GM23248 (cell line): ENCODE results near the gene TPRN. TPM values are rescaled to one million over a fixed set of nuclear protein-coding genes. Genes with fewer than 3 reads are reported as not detected.
A peak's percentile ranks its signal among the peaks of the same experiment; 100 is the strongest.

ENCODE experiments used
- DNase-seq: peaks from one replicate; pipeline ENCODE4 v3.0.0-alpha.2; 2015
- H2AFZ ChIP-seq: fragments of 200-600 bp; sonication (generic); 2 replicates; pipeline ENCODE4 v1.6.1; 2016; ENCODE audit warnings: antibody characterized with exemption
- H3F3A ChIP-seq: fragments of 200-600 bp; sonication (generic); 2 replicates; pipeline ENCODE4 v1.6.1; 2016; ENCODE audit warnings: mild to moderate bottlenecking, antibody characterized with exemption, mixed run types; ENCODE audit not compliant: insufficient read depth
- H3K27ac ChIP-seq: fragments of 200-600 bp; sonication (generic); 2 replicates; pipeline ENCODE4 v1.5.1; 2016; ENCODE audit warnings: mild to moderate bottlenecking
- H3K27me3 ChIP-seq: fragments of 200-600 bp; sonication (generic); replicated peaks from 2 replicates; pipeline ENCODE4 v1.6.1; 2016; ENCODE audit warnings: mild to moderate bottlenecking; ENCODE audit not compliant: insufficient read depth
- H3K36me3 ChIP-seq: fragments of 200-600 bp; sonication (generic); 2 replicates; pipeline ENCODE4 v1.6.1; 2016; ENCODE audit warnings: low read depth, mild to moderate bottlenecking
- H3K4me1 ChIP-seq: fragments of 200-600 bp; sonication (generic); 2 replicates; pipeline ENCODE4 v1.6.1; 2016; ENCODE audit warnings: mild to moderate bottlenecking; ENCODE audit not compliant: insufficient read depth
- H3K4me2 ChIP-seq: fragments of 200-600 bp; sonication (generic); one replicate; pipeline ENCODE4 v1.6.1; 2016; ENCODE audit warnings: mild to moderate bottlenecking; ENCODE audit not compliant: unreplicated experiment
- H3K4me3 ChIP-seq: fragments of 200-600 bp; sonication (generic); 2 replicates; pipeline ENCODE4 v1.5.1; 2016; ENCODE audit warnings: mild to moderate bottlenecking
- H3K79me2 ChIP-seq: fragments of 200-600 bp; sonication (generic); 2 replicates; pipeline ENCODE4 v1.6.1; 2016; ENCODE audit warnings: mild to moderate bottlenecking; ENCODE audit not compliant: insufficient read depth
- H3K9ac ChIP-seq: fragments of 200-600 bp; sonication (generic); 2 replicates; pipeline ENCODE4 v1.6.1; 2016; ENCODE audit warnings: mild to moderate bottlenecking
- H3K9me2 ChIP-seq: fragments of 200-600 bp; sonication (generic); 2 replicates; pipeline ENCODE4 v1.6.1; 2016; ENCODE audit warnings: mixed run types, mild to moderate bottlenecking, moderate library complexity; ENCODE audit not compliant: insufficient read depth
- H3K9me3 ChIP-seq: fragments of 200-600 bp; sonication (generic); one replicate; pipeline ENCODE4 v1.6.1; 2017; ENCODE audit warnings: low read depth
- H4K20me1 ChIP-seq: fragments of 200-600 bp; sonication (generic); 2 replicates; pipeline ENCODE4 v1.6.0; 2016; ENCODE audit not compliant: insufficient read depth
- EZH2 ChIP-seq: fragments of 200-600 bp; sonication (generic); IDR thresholded peaks from 2 replicates; pipeline ENCODE4 v1.6.1; 2018; ENCODE audit warnings: antibody characterized with exemption, mild to moderate bottlenecking; ENCODE audit not compliant: insufficient read depth, poor library complexity, severe bottlenecking
- EZH2phosphoT487 ChIP-seq: fragments of 200-600 bp; sonication (generic); IDR thresholded peaks from 2 replicates; pipeline ENCODE4 v1.6.1; 2018; ENCODE audit warnings: antibody characterized with exemption, moderate library complexity, mild to moderate bottlenecking, low read depth; ENCODE audit not compliant: insufficient read depth
- WGBS, 2 experiments: methylation state at CpG; one replicate each; pipeline ENCODE4 v1.1.6; 2015 to 2017; ENCODE audit warnings: low lambda C conversion rate in 2 of 2, low coverage in 1 of 2; ENCODE audit errors: missing lambda C conversion rate in 2 of 2; 5-methylcytosine and 5-hydroxymethylcytosine counted together
- in situ Hi-C: fragments of 300-500 bp; cut with MboI; formaldehyde crosslinking; loops from 2 replicates; pipeline ENCODE4 v1.15.0; 2020
- polyA plus RNA-seq: library from polyadenylated mRNA; unstranded; fragments of >200 nt; fragmentation: Nextera tagmentation; extraction: Ambion mirVana; gene quantifications from 2 replicates; pipeline ENCODE4 v1.2.1, GENCODE V29; 2016
- total RNA-seq: library from RNA; depleted of rRNA; stranded (reverse); fragments of >200 nt; shearing (Covaris generic); gene quantifications from 2 replicates; pipeline ENCODE4 v1.2.3, GENCODE V29; 2014

Gene TPRN
- total and polyA plus RNA-seq, 2 experiments from 2014 or later = 1.7 to 7.8 TPM

- in situ Hi-C loops = loop anchor here (10.0 kb wide), 1 partner anchor 94 kb away; no protein-coding TSS in a partner anchor
- peaks cover 13% of the 10 kb centered on the region for H3K4me1 ChIP-seq
- WGBS, 2 experiments = 75 to 85% methylated on average over 12 of the region's 12 CpGs
- H3K27ac ChIP-seq = no peak overlapping the region
- no peaks in the 10 kb centered on the region for H3K9me2 ChIP-seq
- no peak overlapping the region for H3K4me3 ChIP-seq
- H3K27me3 ChIP-seq = no peaks in the 10 kb centered on the region
- TF ChIP-seq EZH2phosphoT487 (no peak), EZH2 (no peak)
- DNase-seq = peak; percentile 53
- H3K79me2 ChIP-seq = no peaks in the 10 kb centered on the region
- H3F3A ChIP-seq = no peaks in the 10 kb centered on the region
- H3K36me3 ChIP-seq = no peaks in the 10 kb centered on the region
- no peak overlapping the region for H3K4me2 ChIP-seq
- no peak overlapping the region for H2AFZ ChIP-seq
- H4K20me1 ChIP-seq = no peaks in the 10 kb centered on the region
- H3K9ac ChIP-seq = no peak overlapping the region
- H3K9me3 ChIP-seq = no peaks in the 10 kb centered on the region
These were observed 18.3 kb upstream of the TPRN start for GRCh38 chr9:137218754-137219271.

DNA sequence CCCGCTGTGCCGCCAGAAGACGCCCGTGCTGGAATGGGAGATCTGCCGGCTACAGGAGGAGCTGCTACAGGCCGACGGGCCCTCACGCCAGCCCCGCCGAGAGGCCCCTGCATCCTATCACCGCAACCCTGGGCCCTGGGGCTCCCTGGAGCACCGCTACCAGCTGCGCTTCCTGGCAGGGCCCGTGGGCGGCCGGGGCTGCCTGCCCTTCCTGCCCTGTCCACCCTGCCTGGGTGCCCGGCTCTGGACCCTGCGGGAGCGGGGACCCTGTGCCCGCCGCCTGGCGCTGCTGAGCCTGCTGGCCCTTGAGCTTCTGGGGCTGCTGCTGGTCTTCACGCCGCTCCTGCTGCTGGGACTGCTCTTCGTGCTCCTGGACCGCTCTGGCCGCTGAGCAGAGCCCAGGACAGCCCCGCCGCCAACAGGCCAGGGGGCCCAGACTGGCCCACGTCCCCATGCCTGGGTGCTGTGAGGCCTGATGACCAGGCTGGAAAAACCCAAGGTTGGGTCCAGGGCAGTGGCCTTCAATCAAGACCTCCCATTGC lies 17.7 kb upstream of the TPRN start:
- Histone ChIP-seq H3K9me2 (no peaks in the 10 kb centered on the region), H3F3A (no peaks in the 10 kb centered on the region), H3K4me2 (no peak overlapping the region), H3K27me3 (no peaks in the 10 kb centered on the region), H3K27ac (no peak overlapping the region), H4K20me1 (no peaks in the 10 kb centered on the region), H3K79me2 (no peaks in the 10 kb centered on the region), H3K9ac (no peak overlapping the region), H3K4me3 (no peak overlapping the region), H3K4me1 (peaks cover 13% of the 10 kb centered on the region), H3K9me3 (no peaks in the 10 kb centered on the region), H3K36me3 (no peaks in the 10 kb centered on the region), H2AFZ (no peak overlapping the region)
- TF ChIP-seq EZH2 = no peak
- TF ChIP-seq EZH2phosphoT487 = no peak
- in situ Hi-C loops = loop anchor here (10.0 kb wide), 1 partner anchor 93 kb away; no protein-coding TSS in a partner anchor
- DNase-seq = no peak
- 85 to 89% methylated on average over 23 to 28 of the region's 30 CpGs for WGBS, 2 experiments

- 29 to 38% methylated on average over 32 to 34 of the region's 36 CpGs for WGBS, 2 experiments
- Histone ChIP-seq H3K9me2 (no peaks in the 10 kb centered on the region), H3K9ac (peak overlapping the region; percentile 17; the same call in 1 of the 2 replicates), H3K9me3 (no peaks in the 10 kb centered on the region), H3K4me1 (peaks cover 13% of the 10 kb centered on the region), H2AFZ (no peak overlapping the region), H3F3A (no peaks in the 10 kb centered on the region), H3K79me2 (no peaks in the 10 kb centered on the region), H3K4me3 (peak overlapping the region; percentile 46), H3K4me2 (peak overlapping the region; percentile 65), H3K27me3 (no peaks in the 10 kb centered on the region), H3K36me3 (no peaks in the 10 kb centered on the region), H3K27ac (no peak overlapping the region), H4K20me1 (no peaks in the 10 kb centered on the region)
- in situ Hi-C loops = loop anchor here (10.0 kb wide), 1 partner anchor 93 kb away; no protein-coding TSS in a partner anchor
- no peak for TF ChIP-seq EZH2phosphoT487
- no peak for TF ChIP-seq EZH2
- peak; percentile 67 for DNase-seq
These were observed 17.0 kb upstream of the TPRN start for GRCh38 chr9:137217276-137218211.

DNA sequence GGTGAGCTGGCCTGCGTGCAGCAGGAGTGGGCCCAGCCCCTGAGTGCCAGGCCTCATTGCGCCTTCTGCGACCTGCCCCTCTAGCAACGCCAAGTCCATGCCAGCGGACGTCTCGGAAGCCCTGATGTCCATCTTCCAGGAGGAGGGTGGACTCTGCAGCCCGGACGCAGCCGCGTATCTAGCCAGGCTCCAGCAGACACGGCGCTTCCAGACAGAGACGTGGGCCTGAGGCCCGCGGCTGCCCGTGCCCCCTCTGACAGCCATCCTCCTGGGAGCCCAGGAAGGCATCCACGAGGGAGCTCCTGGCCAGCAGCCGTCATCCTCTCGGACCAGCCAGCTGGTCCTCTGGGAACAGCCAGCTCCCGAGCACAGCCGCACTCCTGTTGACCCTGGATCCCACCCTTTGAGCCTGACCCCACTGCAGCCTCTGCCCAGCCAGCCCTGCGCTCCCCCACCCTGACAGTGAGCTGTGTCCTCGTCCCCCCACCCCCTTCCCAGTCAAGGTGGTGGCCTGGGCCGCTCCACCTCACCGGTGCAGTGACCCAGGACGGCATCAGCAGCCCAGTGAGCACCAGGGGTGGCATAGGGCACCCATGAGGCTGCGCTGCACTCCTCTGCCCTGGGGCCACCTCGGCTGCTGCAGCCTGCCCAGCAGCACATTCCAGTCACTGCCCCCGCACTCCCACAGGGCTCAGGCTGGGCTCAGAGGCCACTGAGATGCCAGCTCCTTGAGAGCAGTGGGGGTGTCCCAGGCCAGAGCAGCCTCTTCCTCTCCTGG lies 15.8 kb upstream of the TPRN start:
- in situ Hi-C loops = loop anchor here (10.0 kb wide), 1 partner anchor 92 kb away; no protein-coding TSS in a partner anchor
- Histone ChIP-seq H3K4me1 (peaks cover 13% of the 10 kb centered on the region), H4K20me1 (no peaks in the 10 kb centered on the region), H3K4me3 (no peak overlapping the region), H3K9me2 (no peaks in the 10 kb centered on the region), H3K27me3 (no peaks in the 10 kb centered on the region), H3K36me3 (no peaks in the 10 kb centered on the region), H3K9ac (no peak overlapping the region), H3K9me3 (no peaks in the 10 kb centered on the region), H3K4me2 (peak overlapping the region; percentile 65), H3F3A (no peaks in the 10 kb centered on the region), H2AFZ (no peak overlapping the region), H3K79me2 (no peaks in the 10 kb centered on the region), H3K27ac (no peak overlapping the region)
- peak; percentile 22 for DNase-seq
- WGBS, 2 experiments = 92 to 95% methylated on average over 27 to 28 of the region's 30 CpGs
- TF ChIP-seq EZH2 (no peak), EZH2phosphoT487 (no peak)
